Activated naive CD4-positive, alpha-beta T cell treated with anti-CD3 and anti-CD28 coated beads, Interleukin-2, amount 50 U/mL, for 72 hours (primary cell): ENCODE measurements around the gene KLHL4. TPM values are rescaled to one million over a fixed set of nuclear protein-coding genes. Genes with fewer than 3 reads are reported as not detected.
"Not testable (repeated sequence)": the region's sequence is repeated elsewhere in the genome, so short reads cannot be mapped to it uniquely, and the experiment has no call there.

ENCODE experiments used
- ATAC-seq, 2 donors: fragments of 150-1000 bp; cut with Tn5 transposase; 2 replicates each; pipeline ENCODE4 v1.10.0; 2021; ENCODE audit warnings: mild to moderate bottlenecking in 2 of 2, moderate library complexity in 2 of 2
- DNase-seq, 2 donors: peaks; one replicate each; pipeline ENCODE4 v3.0.0; 2021 to 2022; ENCODE audit warnings: low spot score in 2 of 2
- H3K27ac Mint-ChIP-seq, 2 donors: one replicate each; pipeline ENCODE4 v1.8.0; 2022; ENCODE audit warnings: mild to moderate bottlenecking in 2 of 2, mixed read lengths in 2 of 2
- H3K36me3 Mint-ChIP-seq, 2 donors: one replicate each; pipeline ENCODE4 v1.8.0; 2022; ENCODE audit warnings: mixed read lengths in 2 of 2
- H3K9me3 Mint-ChIP-seq, 2 donors: one replicate each; pipeline ENCODE4 v1.8.0; 2022; ENCODE audit warnings: mixed read lengths in 2 of 2
- total RNA-seq, 2 donors: library from RNA; stranded (reverse); gene quantifications; one replicate each; pipeline ENCODE4 v1.2.3, GENCODE V29; 2022

Gene KLHL4
- total RNA-seq, 2 donors from 2014 or later = not detected

DNA sequence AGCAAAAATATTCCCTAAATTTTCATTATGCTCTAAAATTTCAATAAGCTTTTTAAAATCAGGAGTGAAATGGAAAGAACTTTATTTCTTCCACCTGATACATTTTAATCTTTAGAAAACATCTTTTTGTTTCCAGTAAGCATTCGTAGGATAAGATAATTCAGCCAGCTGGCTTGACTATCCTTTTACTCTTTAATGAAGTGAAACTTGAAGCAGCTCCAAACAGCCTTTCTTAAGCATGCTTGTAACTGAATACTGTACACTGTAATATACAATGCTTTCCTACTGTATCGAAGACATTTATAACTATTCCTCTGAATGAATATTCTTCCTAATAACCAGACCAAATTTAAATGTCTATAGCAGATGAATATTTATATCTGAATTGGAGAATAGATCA lies 98.8 kb downstream of the KLHL4 start:
- H3K36me3 Mint-ChIP-seq = no peaks in the 10 kb centered on the region
- no peaks in the 10 kb centered on the region for H3K9me3 Mint-ChIP-seq
- ATAC-seq (no peak), DNase-seq (no peak)
- H3K27ac Mint-ChIP-seq = no peak overlapping the region

GRCh38 chrX:87621697-87622096 lies 104.1 kb downstream of the KLHL4 start:
- Mint-ChIP-seq H3K9me3 (no peaks in the 10 kb centered on the region), H3K27ac (no peak overlapping the region), H3K36me3 (no peaks in the 10 kb centered on the region)
- no peak for DNase-seq
- no peak for ATAC-seq

DNA sequence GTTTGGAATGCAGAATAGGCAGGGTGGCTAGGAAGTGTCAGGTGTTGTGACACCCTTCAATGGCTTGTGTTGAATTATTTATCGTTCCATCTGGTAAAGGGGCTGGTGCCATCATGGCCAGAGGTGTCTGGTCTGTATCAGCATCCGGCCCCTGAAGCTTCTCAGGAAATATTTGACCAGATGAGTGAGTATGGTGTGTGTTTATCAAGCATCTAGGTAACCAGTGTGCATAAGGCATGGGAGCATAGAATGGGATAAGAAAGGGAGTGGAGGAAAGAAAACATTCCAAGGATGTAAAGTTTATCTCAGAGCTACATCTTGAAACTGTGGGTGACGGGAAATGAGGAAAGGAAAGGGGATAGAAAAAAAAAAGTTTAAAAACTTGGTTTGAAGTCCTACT lies 109.4 kb downstream of the KLHL4 start:
- no peak for DNase-seq
- no peaks in the 10 kb centered on the region for H3K36me3 Mint-ChIP-seq
- H3K9me3 Mint-ChIP-seq = no peaks in the 10 kb centered on the region
- ATAC-seq = no peak
- no peak overlapping the region for H3K27ac Mint-ChIP-seq

GRCh38 chrX:87634361-87634760 lies 116.8 kb downstream of the KLHL4 start:
- H3K27ac Mint-ChIP-seq = no peak overlapping the region
- H3K36me3 Mint-ChIP-seq = no peaks in the 10 kb centered on the region
- no peak for ATAC-seq
- H3K9me3 Mint-ChIP-seq = peaks cover 0 to under 1% of the 10 kb centered on the region in 2 donors
- DNase-seq = no peak

GRCh38 chrX:87636533-87636932 lies 118.9 kb downstream of the KLHL4 start:
- DNase-seq (no peak), ATAC-seq (no peak)
- Mint-ChIP-seq H3K9me3 (peaks cover 4 to 6% of the 10 kb centered on the region in 2 donors), H3K36me3 (no peaks in the 10 kb centered on the region), H3K27ac (no peak overlapping the region)

DNA sequence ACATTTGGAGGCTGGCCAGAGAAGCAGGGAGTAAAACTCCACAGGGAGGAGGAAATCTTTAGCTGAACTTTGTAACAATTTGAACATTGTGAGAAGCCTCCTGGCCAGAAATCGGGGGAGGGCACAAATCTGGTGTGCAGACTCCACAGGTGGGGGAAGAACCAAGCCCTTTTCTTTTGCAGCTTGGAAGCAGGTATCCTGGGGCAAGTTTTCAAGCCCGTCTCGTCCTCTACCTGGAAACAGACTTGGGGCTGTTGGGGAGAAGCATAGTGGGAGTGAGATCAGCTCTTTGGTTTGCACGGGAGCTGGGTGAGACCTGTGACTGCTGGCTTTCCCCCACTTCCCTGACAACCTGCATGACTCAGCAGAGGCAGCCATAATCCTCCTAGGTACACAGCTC lies 123.8 kb downstream of the KLHL4 start:
- not testable (repeated sequence) for DNase-seq, ATAC-seq, H3K27ac Mint-ChIP-seq, H3K36me3 Mint-ChIP-seq
- peaks cover 8 to 15% of the 10 kb centered on the region in 2 donors for H3K9me3 Mint-ChIP-seq

- no peaks in the 10 kb centered on the region for H3K36me3 Mint-ChIP-seq
- H3K27ac Mint-ChIP-seq = no peak overlapping the region
- ATAC-seq = no peak
- no peak for DNase-seq
- no peaks in the 10 kb centered on the region for H3K9me3 Mint-ChIP-seq
Observed at GRCh38 chrX:87661761-87662160, 144.2 kb downstream of the KLHL4 start.

DNA sequence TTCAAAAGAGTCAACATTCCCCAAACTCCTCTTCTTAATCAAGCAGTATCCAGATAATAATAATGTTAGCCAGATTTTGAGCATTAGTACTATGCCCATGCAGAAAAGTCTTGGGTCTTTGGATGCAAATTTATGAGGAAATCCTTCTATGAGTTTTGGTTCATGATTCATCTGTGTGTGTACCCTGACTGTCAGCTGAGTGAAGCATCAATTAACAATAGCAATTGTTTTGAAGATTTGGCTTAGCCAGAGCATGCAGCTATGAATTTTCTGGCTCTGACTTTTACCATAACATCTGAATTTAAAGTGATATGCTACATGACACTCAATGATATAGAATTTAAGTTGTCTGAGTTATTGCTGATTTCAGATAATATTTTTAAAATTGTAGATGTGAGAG lies 145.8 kb downstream of the KLHL4 start:
- no peaks in the 10 kb centered on the region for H3K36me3 Mint-ChIP-seq
- no peak for ATAC-seq

DNA sequence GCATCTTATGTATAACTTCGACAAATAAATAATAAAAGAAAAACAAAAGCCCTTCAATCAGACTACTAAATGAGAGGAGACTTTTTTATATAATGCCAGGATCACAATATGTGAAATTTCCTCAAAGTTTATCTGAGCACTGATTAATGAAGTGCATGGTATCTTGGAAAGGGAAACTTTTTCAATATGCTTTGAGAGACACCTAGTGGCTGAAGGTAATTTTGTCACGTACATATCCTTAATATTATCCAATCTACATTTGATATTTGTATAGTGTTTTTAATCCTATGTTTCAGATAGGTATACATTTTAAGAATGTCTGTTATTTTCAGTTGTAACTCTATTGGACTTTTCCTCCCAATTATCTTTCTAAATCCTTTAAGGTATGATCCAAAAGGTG lies 146.8 kb downstream of the KLHL4 start:
- Mint-ChIP-seq H3K27ac (no peak overlapping the region), H3K36me3 (no peaks in the 10 kb centered on the region), H3K9me3 (no peaks in the 10 kb centered on the region)
- ATAC-seq = no peak
- no peak for DNase-seq

More for the DNA sequence above, 145.8 kb downstream of the KLHL4 start:
- Mint-ChIP-seq H3K27ac (no peak overlapping the region), H3K9me3 (no peaks in the 10 kb centered on the region)
- DNase-seq = no peak

DNA sequence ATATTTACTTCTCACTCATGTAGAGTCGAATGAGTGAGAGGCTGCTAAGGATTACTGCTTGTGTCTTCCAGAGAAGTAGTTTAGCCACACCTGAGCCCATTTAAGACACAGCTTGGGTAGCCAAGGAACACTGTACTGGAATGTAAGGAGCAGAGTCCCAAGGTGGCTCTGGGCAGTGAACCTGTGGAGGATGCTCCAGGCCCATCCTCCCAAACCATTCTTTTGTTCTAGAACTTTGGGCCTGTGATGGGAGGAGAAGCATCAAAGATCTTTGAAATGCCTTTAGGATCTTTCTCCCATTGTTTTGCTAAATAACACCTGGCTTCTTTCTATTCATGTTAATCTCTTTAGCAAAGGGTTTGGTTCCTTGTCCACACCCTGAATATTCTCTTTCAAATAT lies 162.2 kb downstream of the KLHL4 start:
- no peak for ATAC-seq
- H3K36me3 Mint-ChIP-seq = no peaks in the 10 kb centered on the region
- peaks cover 0 to 5% of the 10 kb centered on the region in 2 donors for H3K9me3 Mint-ChIP-seq
- DNase-seq = no peak
- H3K27ac Mint-ChIP-seq = no peak overlapping the region

- no peak overlapping the region for H3K27ac Mint-ChIP-seq
- ATAC-seq = no peak
- no peak for DNase-seq
- peaks cover 4 to 5% of the 10 kb centered on the region in 2 donors for H3K9me3 Mint-ChIP-seq
- H3K36me3 Mint-ChIP-seq = peaks cover 0 to 5% of the 10 kb centered on the region in 2 donors
Observed at GRCh38 chrX:87687703-87688102, 170.1 kb downstream of the KLHL4 start.

GRCh38 chrX:87688113-87688748 lies 170.6 kb downstream of the KLHL4 start:
- DNase-seq, H3K9me3 Mint-ChIP-seq, H3K36me3 Mint-ChIP-seq, ATAC-seq, H3K27ac Mint-ChIP-seq: not testable (repeated sequence)

DNA sequence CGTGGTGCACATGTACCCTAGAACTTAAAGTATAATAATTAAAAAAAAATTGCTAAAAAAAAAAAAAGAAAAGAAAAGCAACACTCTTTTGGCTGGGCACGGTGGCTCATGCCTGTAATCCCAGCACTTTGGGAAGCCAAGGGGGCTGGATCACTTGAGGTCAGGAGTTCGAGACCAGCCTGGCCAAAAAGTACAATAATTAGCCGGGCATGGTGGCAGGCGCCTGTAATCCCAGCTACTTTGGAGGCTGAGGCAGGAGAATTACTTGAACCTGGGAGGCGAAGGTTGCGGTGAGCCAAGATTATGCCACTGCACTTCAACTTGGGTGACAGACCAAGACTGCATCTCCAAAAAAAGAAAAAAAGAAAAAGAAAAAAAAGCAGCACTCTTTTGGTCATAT lies 171.6 kb downstream of the KLHL4 start:
- not testable (repeated sequence) for H3K9me3 Mint-ChIP-seq, DNase-seq, H3K36me3 Mint-ChIP-seq, H3K27ac Mint-ChIP-seq, ATAC-seq

- H3K36me3 Mint-ChIP-seq = peaks cover 0 to 5% of the 10 kb centered on the region in 2 donors
- no peak overlapping the region for H3K27ac Mint-ChIP-seq
- peaks cover 4 to 5% of the 10 kb centered on the region in 2 donors for H3K9me3 Mint-ChIP-seq
- ATAC-seq = no peak
- DNase-seq = no peak
Observed at GRCh38 chrX:87693204-87693603, 175.6 kb downstream of the KLHL4 start.

GRCh38 chrX:87697409-87697808 lies 179.8 kb downstream of the KLHL4 start:
- H3K27ac Mint-ChIP-seq = no peak overlapping the region
- DNase-seq (no peak), ATAC-seq (no peak)
- no peaks in the 10 kb centered on the region for H3K9me3 Mint-ChIP-seq
- no peaks in the 10 kb centered on the region for H3K36me3 Mint-ChIP-seq

- ATAC-seq (no peak), DNase-seq (no peak)
- Mint-ChIP-seq H3K36me3 (no peaks in the 10 kb centered on the region), H3K27ac (no peak overlapping the region), H3K9me3 (no peaks in the 10 kb centered on the region)
Observed at GRCh38 chrX:87702795-87703194, 185.2 kb downstream of the KLHL4 start.

DNA sequence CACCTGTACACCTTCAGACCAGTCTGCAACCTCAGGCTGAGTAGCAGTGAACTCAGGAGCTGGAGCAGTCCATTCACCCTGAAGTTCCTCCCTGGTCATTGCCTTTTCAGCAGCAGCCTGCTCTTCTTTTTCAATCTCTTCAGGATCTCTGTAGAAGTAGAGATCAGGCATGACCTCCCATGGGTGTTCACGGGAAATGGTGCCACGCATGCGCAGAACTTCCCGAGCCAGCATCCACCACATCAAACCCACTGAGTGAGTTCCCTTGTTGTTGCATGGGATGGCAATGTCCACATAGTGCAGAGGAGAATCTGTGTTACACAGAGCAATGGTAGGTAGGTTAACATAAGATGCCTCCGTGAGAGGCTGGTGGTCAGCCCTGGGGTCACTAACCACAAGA lies 185.9 kb downstream of the KLHL4 start:
- H3K36me3 Mint-ChIP-seq, H3K27ac Mint-ChIP-seq, DNase-seq, H3K9me3 Mint-ChIP-seq, ATAC-seq: not testable (repeated sequence)

DNA sequence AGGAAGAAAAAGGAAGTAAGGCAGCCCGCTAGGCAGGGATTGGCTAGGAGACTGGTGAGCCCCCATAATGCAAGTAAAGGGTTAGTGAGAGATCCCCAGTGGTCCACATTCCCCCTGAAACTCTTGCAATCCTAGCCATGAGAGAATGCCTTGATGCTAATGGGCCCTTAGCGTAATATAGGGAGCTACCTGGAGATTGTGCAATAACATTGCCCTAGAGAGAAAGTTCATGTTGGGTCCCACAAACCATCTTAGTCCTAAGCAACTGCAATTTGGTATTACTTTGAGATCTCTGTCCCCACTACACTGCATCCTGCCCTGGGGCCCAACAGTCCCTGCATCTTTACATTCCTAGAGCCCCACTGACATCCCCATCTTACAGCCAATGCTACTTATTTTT lies 188.5 kb downstream of the KLHL4 start:
- ATAC-seq (no peak), DNase-seq (no peak)
- Mint-ChIP-seq H3K9me3 (peaks cover 6% of the 10 kb centered on the region in 2 donors), H3K36me3 (peaks cover 0 to 7% of the 10 kb centered on the region in 2 donors), H3K27ac (no peak overlapping the region)
